ENCODE results near the gene ZNF135. TPM values are rescaled to one million over a fixed set of nuclear protein-coding genes. Genes with fewer than 3 reads are reported as not detected.

ZNF135 gene
- total and polyA plus RNA-seq, 4 donors = 2.2 to 13.5 (median 3.5) TPM

DNA sequence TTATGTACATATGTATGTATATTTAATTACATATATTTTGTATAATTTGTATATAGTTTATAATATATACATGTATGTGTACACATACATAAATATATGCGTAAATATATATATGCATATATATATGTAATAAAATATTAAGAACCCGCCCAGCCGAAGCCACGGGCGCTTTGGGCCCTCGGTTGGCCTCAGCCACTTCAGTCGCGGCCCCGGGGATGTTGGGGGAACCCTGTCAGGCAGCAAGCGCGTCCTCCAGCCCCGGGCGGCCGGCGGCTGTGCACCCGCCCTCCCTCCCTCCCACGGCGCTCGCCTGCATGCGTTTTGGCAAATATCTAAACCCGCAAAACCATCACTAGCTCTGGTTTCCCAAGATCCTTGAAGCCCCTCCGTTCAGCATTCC, 48.6 kb upstream of the ZNF135 start:
- H3K9ac ChIP-seq (ENCODE audit: insufficient read depth in 1 of 2, low read length in 2 of 2) = no peak overlapping the region
- H3K9me3 ChIP-seq (ENCODE audit: control insufficient read depth in 4 of 4, insufficient read depth in 3 of 4, low read length in 3 of 4) = peaks cover 0 to 60% (median 2%) of the 10 kb centered on the region in 4 donors
- H3K4me1 ChIP-seq (ENCODE audit: control insufficient read depth in 5 of 5, insufficient read depth in 5 of 5, low read length in 5 of 5) = peaks cover 0 to 5% (median 0%) of the 10 kb centered on the region in 5 donors
- 63 to 83% methylated on average over 21 to 22 of the region's 22 CpGs for WGBS, 2 donors
- TF ChIP-seq, protein P1, sequence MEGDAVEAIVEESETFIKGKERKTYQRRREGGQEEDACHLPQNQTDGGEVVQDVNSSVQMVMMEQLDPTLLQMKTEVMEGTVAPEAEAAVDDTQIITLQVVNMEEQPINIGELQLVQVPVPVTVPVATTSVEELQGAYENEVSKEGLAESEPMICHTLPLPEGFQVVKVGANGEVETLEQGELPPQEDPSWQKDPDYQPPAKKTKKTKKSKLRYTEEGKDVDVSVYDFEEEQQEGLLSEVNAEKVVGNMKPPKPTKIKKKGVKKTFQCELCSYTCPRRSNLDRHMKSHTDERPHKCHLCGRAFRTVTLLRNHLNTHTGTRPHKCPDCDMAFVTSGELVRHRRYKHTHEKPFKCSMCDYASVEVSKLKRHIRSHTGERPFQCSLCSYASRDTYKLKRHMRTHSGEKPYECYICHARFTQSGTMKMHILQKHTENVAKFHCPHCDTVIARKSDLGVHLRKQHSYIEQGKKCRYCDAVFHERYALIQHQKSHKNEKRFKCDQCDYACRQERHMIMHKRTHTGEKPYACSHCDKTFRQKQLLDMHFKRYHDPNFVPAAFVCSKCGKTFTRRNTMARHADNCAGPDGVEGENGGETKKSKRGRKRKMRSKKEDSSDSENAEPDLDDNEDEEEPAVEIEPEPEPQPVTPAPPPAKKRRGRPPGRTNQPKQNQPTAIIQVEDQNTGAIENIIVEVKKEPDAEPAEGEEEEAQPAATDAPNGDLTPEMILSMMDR (IDR thresholded peaks at IDR 0.05; ENCODE audit: control extremely low read depth, extremely low read depth) = no peak
- H3K27ac ChIP-seq (ENCODE audit: low read depth in 1 of 2, low read length in 1 of 2) = no peak overlapping the region
- no peak overlapping the region for H3K4me3 ChIP-seq
- H3K36me3 ChIP-seq (ENCODE audit: control insufficient read depth in 4 of 4, insufficient read depth in 4 of 4, low read length in 4 of 4) = peaks cover 3 to 18% (median 11%) of the 10 kb centered on the region in 4 donors
- ATAC-seq (ENCODE audit: insufficient read depth, low FRiP score) (no peak), DNase-seq (no peak)
- no peaks in the 10 kb centered on the region for H3K27me3 ChIP-seq (ENCODE audit: control insufficient read depth in 3 of 3, insufficient read depth in 3 of 3, low read length in 2 of 3)

DNA sequence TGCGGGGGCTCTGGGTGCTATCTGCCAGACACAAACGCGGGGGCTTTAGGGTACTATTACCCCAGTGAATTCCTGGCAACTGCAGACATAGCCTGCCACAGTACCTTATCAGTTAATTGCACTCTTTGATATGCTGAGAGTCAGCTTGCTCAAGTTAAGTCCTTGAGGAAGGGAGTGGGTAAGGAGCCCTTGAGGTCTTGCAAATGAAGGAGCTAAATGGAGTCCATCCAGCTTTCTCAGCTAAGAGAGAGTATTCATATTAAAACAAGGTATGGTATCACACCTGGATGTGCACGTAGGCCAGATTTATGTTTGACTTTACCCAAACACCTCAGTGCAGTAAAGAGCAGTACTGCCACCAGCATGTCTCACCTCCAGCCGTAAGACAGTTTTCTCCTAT, 44.9 kb upstream of the ZNF135 start:
- TF ChIP-seq, protein P1 (IDR thresholded peaks at IDR 0.05; ENCODE audit: control extremely low read depth, extremely low read depth) = no peak

DNA sequence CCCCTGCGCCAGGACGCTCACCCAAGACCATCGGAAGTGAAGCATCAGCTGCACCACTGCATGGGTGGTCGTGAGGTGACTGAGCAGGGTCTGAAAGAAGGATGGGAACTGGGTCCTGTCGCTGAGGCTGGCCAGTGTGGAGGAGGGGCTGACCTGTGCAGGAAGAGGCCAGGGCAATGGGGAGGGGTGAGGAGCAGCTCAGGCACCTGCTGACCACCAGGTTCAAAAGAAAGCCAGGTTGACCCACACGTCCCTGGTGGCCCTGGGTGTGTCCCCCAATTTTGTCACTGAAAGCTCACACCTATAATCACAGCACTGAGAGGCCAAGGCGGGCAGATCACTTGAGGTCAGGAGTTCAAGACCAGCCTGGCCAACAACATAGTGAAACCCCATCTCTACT, 39.0 kb upstream of the ZNF135 start:
- no peak for DNase-seq
- H3K27ac ChIP-seq (ENCODE audit: low read depth in 1 of 2, low read length in 1 of 2) = no peak overlapping the region

More for the DNA sequence above, 44.9 kb upstream of the ZNF135 start:
- H3K9ac ChIP-seq (ENCODE audit: insufficient read depth in 1 of 2, low read length in 2 of 2) = no peak overlapping the region
- H3K27me3 ChIP-seq (ENCODE audit: control insufficient read depth in 3 of 3, insufficient read depth in 3 of 3, low read length in 2 of 3) = no peaks in the 10 kb centered on the region
- DNase-seq (peak in 2 of 3 donors; percentile 30 to 83), ATAC-seq (ENCODE audit: insufficient read depth, low FRiP score) (no peak)
- H3K4me3 ChIP-seq = no peak overlapping the region
- peaks cover 0 to 54% (median 0%) of the 10 kb centered on the region in 4 donors for H3K9me3 ChIP-seq (ENCODE audit: control insufficient read depth in 4 of 4, insufficient read depth in 3 of 4, low read length in 3 of 4)
- H3K36me3 ChIP-seq (ENCODE audit: control insufficient read depth in 4 of 4, insufficient read depth in 4 of 4, low read length in 4 of 4) = peaks cover 0 to 6% (median 0%) of the 10 kb centered on the region in 4 donors
- WGBS, 2 donors = 37 to 53% methylated on average over 5 of the region's 5 CpGs
- no peak overlapping the region for H3K27ac ChIP-seq (ENCODE audit: low read depth in 1 of 2, low read length in 1 of 2)
- H3K4me1 ChIP-seq (ENCODE audit: control insufficient read depth in 5 of 5, insufficient read depth in 5 of 5, low read length in 5 of 5) = peaks cover 0 to 4% (median 0%) of the 10 kb centered on the region in 5 donors

More for the DNA sequence above, 39.0 kb upstream of the ZNF135 start:
- WGBS, 2 donors = 75 to 84% methylated on average over 7 of the region's 7 CpGs
- H3K27me3 ChIP-seq (ENCODE audit: control insufficient read depth in 3 of 3, insufficient read depth in 3 of 3, low read length in 2 of 3) = no peaks in the 10 kb centered on the region
- peaks cover 0 to 2% (median 0%) of the 10 kb centered on the region in 5 donors for H3K4me1 ChIP-seq (ENCODE audit: control insufficient read depth in 5 of 5, insufficient read depth in 5 of 5, low read length in 5 of 5)
- no peak overlapping the region for H3K9ac ChIP-seq (ENCODE audit: insufficient read depth in 1 of 2, low read length in 2 of 2)
- H3K4me3 ChIP-seq = no peak overlapping the region
- TF ChIP-seq, protein P1 (IDR thresholded peaks at IDR 0.05; ENCODE audit: control extremely low read depth, extremely low read depth) = no peak
- H3K36me3 ChIP-seq (ENCODE audit: control insufficient read depth in 4 of 4, insufficient read depth in 4 of 4, low read length in 4 of 4) = no peaks in the 10 kb centered on the region
- no peak for ATAC-seq (ENCODE audit: insufficient read depth, low FRiP score)
- H3K9me3 ChIP-seq (ENCODE audit: control insufficient read depth in 4 of 4, insufficient read depth in 3 of 4, low read length in 3 of 4) = peaks cover 0 to 51% (median 0%) of the 10 kb centered on the region in 4 donors
